KMS-11 (cell line): ENCODE measurements around the gene LENEP.

ENCODE experiments used
- H2AFZ ChIP-seq: fragments of 200-600 bp; sonication (generic); 2 replicates; pipeline ENCODE4 v1.6.1; 2016; ENCODE audit warnings: antibody characterized with exemption, mixed run types, low read depth
- H3K27ac ChIP-seq: fragments of 200-600 bp; sonication (generic); 2 replicates; pipeline ENCODE4 v1.6.1; 2016; ENCODE audit warnings: mild to moderate bottlenecking, mixed run types
- H3K27me3 ChIP-seq: fragments of 200-600 bp; sonication (generic); 2 replicates; pipeline ENCODE4 v1.6.1; 2017; ENCODE audit warnings: mild to moderate bottlenecking, low read depth, mixed run types, moderate library complexity; ENCODE audit not compliant: insufficient read depth
- H3K36me3 ChIP-seq: fragments of 200-600 bp; sonication (generic); 2 replicates; pipeline ENCODE4 v1.6.1; 2017; ENCODE audit warnings: mild to moderate bottlenecking, mixed run types; ENCODE audit not compliant: insufficient read depth
- H3K4me1 ChIP-seq: fragments of 200-600 bp; sonication (generic); 2 replicates; pipeline ENCODE4 v1.6.1; 2016; ENCODE audit warnings: mild to moderate bottlenecking, low read depth, mixed run types; ENCODE audit not compliant: poor library complexity, severe bottlenecking
- H3K4me2 ChIP-seq: fragments of 200-600 bp; sonication (generic); 2 replicates; pipeline ENCODE4 v1.7.0; 2016; ENCODE audit warnings: mild to moderate bottlenecking, mixed run types
- H3K4me3 ChIP-seq: fragments of 200-600 bp; sonication (generic); IDR thresholded peaks from 2 replicates; pipeline ENCODE4 v1.6.1; 2017; ENCODE audit warnings: low read depth, low read length, mixed read lengths; ENCODE audit not compliant: insufficient read depth
- H3K79me2 ChIP-seq: fragments of 200-600 bp; sonication (generic); 2 replicates; pipeline ENCODE4 v1.6.1; 2016; ENCODE audit warnings: low read depth, mixed run types; ENCODE audit not compliant: insufficient read depth
- H3K9ac ChIP-seq: fragments of 200-600 bp; sonication (generic); 2 replicates; pipeline ENCODE4 v1.6.1; 2016; ENCODE audit warnings: mild to moderate bottlenecking, mixed run types
- H4K20me1 ChIP-seq: fragments of 200-600 bp; sonication (generic); 2 replicates; pipeline ENCODE4 v1.6.1; 2016; ENCODE audit warnings: mild to moderate bottlenecking, mixed run types; ENCODE audit not compliant: insufficient read depth
- TF ChIP-seq, protein P1 (sequence below): fragments of 200-600 bp; sonication (generic); conservative IDR thresholded peaks from 2 replicates; pipeline ENCODE4 v1.6.1; 2017; ENCODE audit warnings: low read depth, mild to moderate bottlenecking, antibody characterized with exemption, low read length, moderate library complexity, mixed read lengths

The LENEP gene

DNA sequence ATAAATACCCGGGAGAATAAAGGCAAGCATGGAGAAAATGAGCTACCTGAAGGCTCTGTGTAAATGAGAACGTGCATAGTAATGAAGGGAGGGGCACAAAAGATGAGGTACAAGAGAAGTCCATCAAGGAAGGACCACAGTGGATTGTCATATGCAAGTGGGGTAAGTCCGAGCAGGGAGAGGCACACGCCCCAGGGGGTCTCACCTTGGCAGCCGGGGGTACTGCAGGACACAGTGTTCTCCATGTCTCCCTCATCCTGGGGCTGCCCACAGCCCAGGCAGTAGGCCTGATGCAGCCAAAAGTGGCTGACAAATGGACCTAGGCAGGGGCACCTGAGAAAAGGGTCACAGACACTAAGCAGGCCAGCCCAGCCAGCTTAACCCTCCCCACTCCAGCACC, 30.2 kb downstream of the LENEP start:
- no peaks in the 10 kb centered on the region for H3K27me3 ChIP-seq
- H3K4me2 ChIP-seq: no peak overlapping the region
- H3K36me3 ChIP-seq: no peaks in the 10 kb centered on the region
- H2AFZ ChIP-seq: no peak overlapping the region
- no peaks in the 10 kb centered on the region for H3K79me2 ChIP-seq
- H3K9ac ChIP-seq: no peak overlapping the region
- TF ChIP-seq, protein P1, sequence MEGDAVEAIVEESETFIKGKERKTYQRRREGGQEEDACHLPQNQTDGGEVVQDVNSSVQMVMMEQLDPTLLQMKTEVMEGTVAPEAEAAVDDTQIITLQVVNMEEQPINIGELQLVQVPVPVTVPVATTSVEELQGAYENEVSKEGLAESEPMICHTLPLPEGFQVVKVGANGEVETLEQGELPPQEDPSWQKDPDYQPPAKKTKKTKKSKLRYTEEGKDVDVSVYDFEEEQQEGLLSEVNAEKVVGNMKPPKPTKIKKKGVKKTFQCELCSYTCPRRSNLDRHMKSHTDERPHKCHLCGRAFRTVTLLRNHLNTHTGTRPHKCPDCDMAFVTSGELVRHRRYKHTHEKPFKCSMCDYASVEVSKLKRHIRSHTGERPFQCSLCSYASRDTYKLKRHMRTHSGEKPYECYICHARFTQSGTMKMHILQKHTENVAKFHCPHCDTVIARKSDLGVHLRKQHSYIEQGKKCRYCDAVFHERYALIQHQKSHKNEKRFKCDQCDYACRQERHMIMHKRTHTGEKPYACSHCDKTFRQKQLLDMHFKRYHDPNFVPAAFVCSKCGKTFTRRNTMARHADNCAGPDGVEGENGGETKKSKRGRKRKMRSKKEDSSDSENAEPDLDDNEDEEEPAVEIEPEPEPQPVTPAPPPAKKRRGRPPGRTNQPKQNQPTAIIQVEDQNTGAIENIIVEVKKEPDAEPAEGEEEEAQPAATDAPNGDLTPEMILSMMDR: no peak
- H3K4me3 ChIP-seq: no peak overlapping the region
- peaks cover 4% of the 10 kb centered on the region for H3K4me1 ChIP-seq
- H4K20me1 ChIP-seq: no peaks in the 10 kb centered on the region
- H3K27ac ChIP-seq: no peak overlapping the region

GRCh38 chr1:155024315-155024714, 30.9 kb downstream of the LENEP start:
- Histone ChIP-seq H3K4me1 (no peaks in the 10 kb centered on the region), H3K4me3 (no peak overlapping the region), H3K27ac (no peak overlapping the region), H4K20me1 (no peaks in the 10 kb centered on the region), H3K36me3 (no peaks in the 10 kb centered on the region), H3K79me2 (no peaks in the 10 kb centered on the region), H3K9ac (no peak overlapping the region), H2AFZ (no peak overlapping the region), H3K4me2 (no peak overlapping the region), H3K27me3 (no peaks in the 10 kb centered on the region)
- TF ChIP-seq, protein P1: no peak

GRCh38 chr1:155026154-155026553, 32.8 kb downstream of the LENEP start:
- Histone ChIP-seq H3K36me3 (no peaks in the 10 kb centered on the region), H3K4me1 (no peaks in the 10 kb centered on the region), H2AFZ (no peak overlapping the region), H3K4me3 (no peak overlapping the region), H3K27ac (no peak overlapping the region), H4K20me1 (no peaks in the 10 kb centered on the region), H3K79me2 (no peaks in the 10 kb centered on the region), H3K27me3 (peaks cover 15% of the 10 kb centered on the region; the same call in 1 of the 2 replicates), H3K9ac (no peak overlapping the region), H3K4me2 (no peak overlapping the region)
- TF ChIP-seq, protein P1: no peak

GRCh38 chr1:155026588-155026987, 33.2 kb downstream of the LENEP start:
- Histone ChIP-seq H4K20me1 (no peaks in the 10 kb centered on the region), H3K36me3 (no peaks in the 10 kb centered on the region), H3K4me3 (no peak overlapping the region), H3K27me3 (peaks cover 16% of the 10 kb centered on the region; the same call in 1 of the 2 replicates), H3K4me2 (no peak overlapping the region), H3K4me1 (no peaks in the 10 kb centered on the region), H3K27ac (no peak overlapping the region), H2AFZ (no peak overlapping the region), H3K9ac (no peak overlapping the region), H3K79me2 (no peaks in the 10 kb centered on the region)
- TF ChIP-seq, protein P1: no peak
